GM12873 (cell line): ENCODE measurements around the gene TRPM6.

Experiments used
- CTCF ChIP-seq: IDR thresholded peaks from 2 replicates; pipeline ENCODE4 v1.5.1; 2012; ENCODE audit warnings: low read depth, mild to moderate bottlenecking, moderate library complexity, low read length, control low read depth; ENCODE audit not compliant: insufficient read depth; ENCODE audit errors: missing control alignments

TRPM6 gene

GRCh38 chr9:74848153-74848525 is 39.6 kb downstream of the TRPM6 start:
- no peak for TF ChIP-seq CTCF

DNA sequence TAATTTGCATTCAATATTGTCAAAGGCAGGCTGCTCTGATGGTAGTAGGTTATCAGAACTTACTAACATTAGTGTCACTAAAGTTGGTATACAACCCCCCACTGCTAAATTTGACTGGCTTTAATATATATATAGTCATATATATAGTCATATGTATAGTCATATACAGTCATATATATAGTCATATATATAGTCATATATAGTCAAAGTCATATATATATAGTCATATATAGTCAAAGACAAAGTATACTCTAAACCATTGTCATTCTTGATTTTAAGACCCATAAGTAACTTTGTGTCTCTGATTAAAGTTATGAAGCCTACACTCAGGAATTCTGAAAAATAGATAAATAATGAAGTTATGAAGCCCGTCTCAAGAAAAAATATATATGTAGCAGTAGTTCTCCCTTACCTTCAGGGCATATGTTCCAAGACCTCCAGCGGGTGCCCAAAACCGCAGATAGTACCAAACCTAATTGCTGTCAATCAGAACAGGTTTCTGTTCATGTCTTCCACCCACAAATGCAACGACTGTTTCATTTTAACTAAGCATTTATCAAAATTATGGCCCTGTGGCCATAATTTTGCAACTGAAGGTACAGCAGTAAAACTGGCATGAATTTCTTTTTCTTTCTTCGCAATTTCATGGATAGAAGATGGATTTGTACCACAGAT is 40.1 kb downstream of the TRPM6 start:
- no peak for TF ChIP-seq CTCF

- TF ChIP-seq CTCF: no peak
Observed at GRCh38 chr9:74846766-74847165, 41.0 kb downstream of the TRPM6 start.

DNA sequence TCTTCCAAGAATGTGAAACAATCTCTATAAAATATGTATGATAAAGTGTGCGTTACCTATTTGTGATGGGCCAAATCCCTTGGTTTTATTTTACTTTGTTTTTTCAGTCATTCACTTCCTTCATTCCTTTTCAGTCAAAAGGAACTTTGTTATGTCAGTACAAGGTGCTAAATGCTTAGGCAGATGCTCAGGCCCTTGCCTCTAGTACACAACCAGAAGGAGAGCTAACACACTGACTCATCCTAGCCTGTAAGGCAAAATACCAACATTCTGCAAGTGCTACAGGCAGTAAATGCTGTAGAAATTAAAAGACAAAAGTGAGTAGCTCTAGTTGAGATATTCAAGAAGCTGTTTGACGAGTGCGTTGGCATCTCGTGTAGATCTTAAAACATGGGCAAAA is 49.4 kb downstream of the TRPM6 start:
- TF ChIP-seq CTCF: no peak

GRCh38 chr9:74824654-74825053 is 63.1 kb downstream of the TRPM6 start:
- TF ChIP-seq CTCF: no peak

GRCh38 chr9:74821636-74822035 is 66.1 kb downstream of the TRPM6 start:
- TF ChIP-seq CTCF: no peak

DNA sequence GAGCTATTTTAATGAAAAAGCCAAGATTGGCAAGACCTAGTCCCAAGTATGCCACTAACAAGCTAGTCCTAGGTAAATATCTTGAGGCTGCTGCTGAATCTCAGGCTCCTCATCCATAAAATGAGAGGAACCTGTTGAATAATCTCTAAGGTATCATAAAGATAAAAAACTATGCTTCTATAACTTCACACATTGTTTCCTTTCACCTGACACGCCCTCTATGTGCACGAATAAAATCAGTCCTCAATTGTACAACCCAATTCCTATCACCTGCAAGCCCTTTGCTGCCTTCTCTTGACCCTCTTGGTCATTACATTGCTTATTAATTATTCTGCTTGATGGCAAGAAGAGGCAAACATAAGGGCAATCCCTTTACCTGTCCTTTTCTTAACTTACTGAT is 69.9 kb downstream of the TRPM6 start:
- TF ChIP-seq CTCF: no peak
